Tibial nerve (tissue), 3 donors: ENCODE results near the gene SMAD6.

ENCODE experiments used
- CTCF ChIP-seq, 5 experiments: fragments of 200-600 bp in 3 of 5; fragments of 450-650 bp in 2 of 5; sonication (generic) in 3 of 5; IDR thresholded peaks; one replicate each; pipeline ENCODE4 v1.5.1; 2016 to 2019; ENCODE audit warnings: antibody characterized with exemption in 5 of 5, mild to moderate bottlenecking in 3 of 5, moderate library complexity in 2 of 5
- POLR2A ChIP-seq, 2 donors: fragments of 450-650 bp; IDR thresholded peaks; one replicate each; pipeline ENCODE4 v1.6.1; 2017; ENCODE audit warnings: antibody characterized with exemption in 2 of 2, mild to moderate bottlenecking in 2 of 2, moderate library complexity in 2 of 2

- TF ChIP-seq POLR2A (IDR thresholded peaks at IDR 0.05): no peak
- no peak for TF ChIP-seq CTCF (IDR thresholded peaks at IDR 0.05)
Measured at GRCh38 chr15:66733976-66734375, 31.9 kb downstream of the SMAD6 start.
